ENCODE results near the gene NKPD1.
"Not testable (repeated sequence)": the region's sequence is repeated elsewhere in the genome, so short reads cannot be mapped to it uniquely, and the experiment has no call there.

Gene NKPD1

GRCh38 chr19:45128146-45128545, 32.6 kb downstream of the NKPD1 start:
- peaks cover 9% of the 10 kb centered on the region for H3K4me1 Mint-ChIP-seq
- no peak overlapping the region for H3K4me3 Mint-ChIP-seq
- no peaks in the 10 kb centered on the region for H3K27me3 Mint-ChIP-seq
- ATAC-seq, result no peak
- H3K9me3 Mint-ChIP-seq, result no peaks in the 10 kb centered on the region
- no peak overlapping the region for H3K27ac Mint-ChIP-seq
- peaks cover 1% of the 10 kb centered on the region for H3K36me3 Mint-ChIP-seq (ENCODE audit: low read depth)
- no peak for DNase-seq

GRCh38 chr19:45126654-45127053, 34.1 kb downstream of the NKPD1 start:
- peaks cover 1% of the 10 kb centered on the region for H3K36me3 Mint-ChIP-seq (ENCODE audit: low read depth)
- H3K9me3 Mint-ChIP-seq, result no peaks in the 10 kb centered on the region

GRCh38 chr19:45125975-45126493, 34.7 kb downstream of the NKPD1 start:
- Mint-ChIP-seq H3K27me3 (no peaks in the 10 kb centered on the region), H3K4me3 (no peak overlapping the region), H3K27ac (no peak overlapping the region), H3K9me3 (no peaks in the 10 kb centered on the region), H3K4me1 (peaks cover 24% of the 10 kb centered on the region), H3K36me3 (ENCODE audit: low read depth) (peaks cover 1% of the 10 kb centered on the region)
- DNase-seq (peak; percentile 80), ATAC-seq (peak; percentile 69)

More at GRCh38 chr19:45126654-45127053, 34.1 kb downstream of the NKPD1 start:
- no peaks in the 10 kb centered on the region for H3K27me3 Mint-ChIP-seq
- no peak overlapping the region for H3K27ac Mint-ChIP-seq
- no peak for ATAC-seq
- H3K4me1 Mint-ChIP-seq, result peaks cover 18% of the 10 kb centered on the region
- H3K4me3 Mint-ChIP-seq, result no peak overlapping the region
- no peak for DNase-seq

GRCh38 chr19:45125360-45125759, 35.4 kb downstream of the NKPD1 start:
- Mint-ChIP-seq H3K27ac (no peak overlapping the region), H3K9me3 (no peaks in the 10 kb centered on the region), H3K27me3 (no peaks in the 10 kb centered on the region), H3K4me3 (no peak overlapping the region), H3K36me3 (ENCODE audit: low read depth) (peaks cover 1% of the 10 kb centered on the region), H3K4me1 (peaks cover 24% of the 10 kb centered on the region)
- DNase-seq (no peak), ATAC-seq (no peak)

GRCh38 chr19:45124021-45124420, 36.8 kb downstream of the NKPD1 start:
- H3K36me3 Mint-ChIP-seq (ENCODE audit: low read depth), result peaks cover 1% of the 10 kb centered on the region
- H3K9me3 Mint-ChIP-seq, result no peaks in the 10 kb centered on the region
- H3K27me3 Mint-ChIP-seq, result no peaks in the 10 kb centered on the region
- DNase-seq, result no peak
- no peak overlapping the region for H3K27ac Mint-ChIP-seq
- H3K4me3 Mint-ChIP-seq, result no peak overlapping the region
- ATAC-seq, result no peak
- peaks cover 38% of the 10 kb centered on the region for H3K4me1 Mint-ChIP-seq

- peaks cover 1% of the 10 kb centered on the region for H3K36me3 Mint-ChIP-seq (ENCODE audit: low read depth)
- H3K27me3 Mint-ChIP-seq, result no peaks in the 10 kb centered on the region
- DNase-seq (no peak), ATAC-seq (no peak)
- H3K4me3 Mint-ChIP-seq, result no peak overlapping the region
- no peak overlapping the region for H3K27ac Mint-ChIP-seq
- peaks cover 44% of the 10 kb centered on the region for H3K4me1 Mint-ChIP-seq
- H3K9me3 Mint-ChIP-seq, result no peaks in the 10 kb centered on the region
Measured at GRCh38 chr19:45123440-45123850, 37.3 kb downstream of the NKPD1 start.

- no peaks in the 10 kb centered on the region for H3K27me3 Mint-ChIP-seq
- no peak overlapping the region for H3K4me3 Mint-ChIP-seq
- no peak for ATAC-seq
- no peak for DNase-seq
- H3K27ac Mint-ChIP-seq, result no peak overlapping the region
- H3K4me1 Mint-ChIP-seq, result peaks cover 50% of the 10 kb centered on the region
- H3K36me3 Mint-ChIP-seq (ENCODE audit: low read depth), result no peaks in the 10 kb centered on the region
- no peaks in the 10 kb centered on the region for H3K9me3 Mint-ChIP-seq
Measured at GRCh38 chr19:45122832-45123231, 38.0 kb downstream of the NKPD1 start.

GRCh38 chr19:45121827-45122345, 38.9 kb downstream of the NKPD1 start:
- H3K27ac Mint-ChIP-seq, result no peak overlapping the region

GRCh38 chr19:45119582-45119981, 41.2 kb downstream of the NKPD1 start:
- H3K9me3 Mint-ChIP-seq, result no peaks in the 10 kb centered on the region
- H3K27me3 Mint-ChIP-seq, result no peaks in the 10 kb centered on the region
- DNase-seq (no peak), ATAC-seq (no peak)
- H3K27ac Mint-ChIP-seq, result no peak overlapping the region
- no peak overlapping the region for H3K4me3 Mint-ChIP-seq
- peaks cover 74% of the 10 kb centered on the region for H3K4me1 Mint-ChIP-seq
- no peaks in the 10 kb centered on the region for H3K36me3 Mint-ChIP-seq (ENCODE audit: low read depth)

More at GRCh38 chr19:45121827-45122345, 38.9 kb downstream of the NKPD1 start:
- no peaks in the 10 kb centered on the region for H3K36me3 Mint-ChIP-seq (ENCODE audit: low read depth)
- no peaks in the 10 kb centered on the region for H3K9me3 Mint-ChIP-seq
- peaks cover 59% of the 10 kb centered on the region for H3K4me1 Mint-ChIP-seq
- H3K27me3 Mint-ChIP-seq, result no peaks in the 10 kb centered on the region
- DNase-seq (peak; percentile 27), ATAC-seq (peak; percentile 3)
- H3K4me3 Mint-ChIP-seq, result no peak overlapping the region

GRCh38 chr19:45118591-45119355, 42.0 kb downstream of the NKPD1 start:
- ATAC-seq, DNase-seq: not testable (repeated sequence)
- H3K4me1 Mint-ChIP-seq, result peaks cover 79% of the 10 kb centered on the region

GRCh38 chr19:45118106-45118505, 42.7 kb downstream of the NKPD1 start:
- H3K4me1 Mint-ChIP-seq, result peaks cover 84% of the 10 kb centered on the region
- H3K4me3 Mint-ChIP-seq, result peak overlapping the region; percentile 4
- no peaks in the 10 kb centered on the region for H3K9me3 Mint-ChIP-seq
- no peaks in the 10 kb centered on the region for H3K27me3 Mint-ChIP-seq
- no peaks in the 10 kb centered on the region for H3K36me3 Mint-ChIP-seq (ENCODE audit: low read depth)
- DNase-seq, result no peak
- H3K27ac Mint-ChIP-seq, result peak overlapping the region; percentile 27
- ATAC-seq, result no peak

More at GRCh38 chr19:45118591-45119355, 42.0 kb downstream of the NKPD1 start:
- not testable (repeated sequence) for H3K9me3 Mint-ChIP-seq; H3K36me3 Mint-ChIP-seq (ENCODE audit: low read depth); H3K27ac Mint-ChIP-seq; H3K27me3 Mint-ChIP-seq
- peak overlapping the region; percentile 4 for H3K4me3 Mint-ChIP-seq

- H3K4me3 Mint-ChIP-seq, result no peak overlapping the region
- DNase-seq (no peak), ATAC-seq (no peak)
- H3K36me3 Mint-ChIP-seq (ENCODE audit: low read depth), result no peaks in the 10 kb centered on the region
- H3K27ac Mint-ChIP-seq, result no peak overlapping the region
- no peaks in the 10 kb centered on the region for H3K9me3 Mint-ChIP-seq
- H3K27me3 Mint-ChIP-seq, result no peaks in the 10 kb centered on the region
- H3K4me1 Mint-ChIP-seq, result peaks cover 84% of the 10 kb centered on the region
Measured at GRCh38 chr19:45117671-45118070, 43.1 kb downstream of the NKPD1 start.

- H3K4me1 Mint-ChIP-seq, result peaks cover 83% of the 10 kb centered on the region
- H3K9me3 Mint-ChIP-seq, result no peaks in the 10 kb centered on the region
- H3K27me3 Mint-ChIP-seq, result no peaks in the 10 kb centered on the region
- H3K27ac Mint-ChIP-seq, result peak overlapping the region; percentile 16
- no peaks in the 10 kb centered on the region for H3K36me3 Mint-ChIP-seq (ENCODE audit: low read depth)
- ATAC-seq (peak; percentile 83), DNase-seq (peak; percentile 79)
- peak overlapping the region; percentile 24 for H3K4me3 Mint-ChIP-seq
Measured at GRCh38 chr19:45117167-45117594, 43.6 kb downstream of the NKPD1 start.

- Mint-ChIP-seq H3K4me1 (peaks cover 79% of the 10 kb centered on the region), H3K4me3 (no peak overlapping the region)
- DNase-seq, result no peak
Measured at GRCh38 chr19:45115809-45116615, 44.8 kb downstream of the NKPD1 start.

More at GRCh38 chr19:45115809-45116615, 44.8 kb downstream of the NKPD1 start:
- no peak for ATAC-seq
- no peaks in the 10 kb centered on the region for H3K9me3 Mint-ChIP-seq
- no peaks in the 10 kb centered on the region for H3K27me3 Mint-ChIP-seq
- H3K36me3 Mint-ChIP-seq (ENCODE audit: low read depth), result no peaks in the 10 kb centered on the region
- H3K27ac Mint-ChIP-seq, result no peak overlapping the region
